Neural crest cell (in vitro differentiated cells): ENCODE measurements around the gene RPH3AL. TPM values are rescaled to one million over a fixed set of nuclear protein-coding genes. Genes with fewer than 3 reads are reported as not detected.

ENCODE experiments used
- DNase-seq: peaks from one replicate; pipeline ENCODE4 v3.0.0; 2021; ENCODE audit warnings: low read depth, mixed read lengths, low spot score
- H3K27ac Mint-ChIP-seq: one replicate; pipeline ENCODE4 v1.8.0; 2021; ENCODE audit warnings: mild to moderate bottlenecking, mixed read lengths; ENCODE audit not compliant: unreplicated experiment
- H3K27me3 Mint-ChIP-seq: 2 replicates; pipeline ENCODE4 v1.8.0; 2021; ENCODE audit warnings: low read depth, mild to moderate bottlenecking, mixed read lengths
- H3K36me3 Mint-ChIP-seq: 2 replicates; pipeline ENCODE4 v1.8.0; 2021; ENCODE audit warnings: low read depth, mild to moderate bottlenecking, mixed read lengths
- H3K4me1 Mint-ChIP-seq: 2 replicates; pipeline ENCODE4 v1.8.0; 2021; ENCODE audit warnings: mixed read lengths
- H3K4me3 Mint-ChIP-seq: one replicate; pipeline ENCODE4 v1.8.0; 2021; ENCODE audit warnings: mild to moderate bottlenecking, mixed read lengths
- H3K9me3 Mint-ChIP-seq: 2 replicates; pipeline ENCODE4 v1.8.0; 2021; ENCODE audit warnings: mixed read lengths
- CTCF ChIP-seq: fragments of 200-600 bp; sonication (generic); conservative IDR thresholded peaks from 2 replicates; pipeline ENCODE4 v1.5.0; 2021; ENCODE audit warnings: antibody characterized with exemption, mild to moderate bottlenecking
- total RNA-seq: library from RNA; stranded (reverse); gene quantifications from 2 replicates; pipeline ENCODE4 v1.2.1, GENCODE V29; 2021

Gene RPH3AL
- total RNA-seq, 1 donor from 2014 or later: 1.9 TPM

DNA sequence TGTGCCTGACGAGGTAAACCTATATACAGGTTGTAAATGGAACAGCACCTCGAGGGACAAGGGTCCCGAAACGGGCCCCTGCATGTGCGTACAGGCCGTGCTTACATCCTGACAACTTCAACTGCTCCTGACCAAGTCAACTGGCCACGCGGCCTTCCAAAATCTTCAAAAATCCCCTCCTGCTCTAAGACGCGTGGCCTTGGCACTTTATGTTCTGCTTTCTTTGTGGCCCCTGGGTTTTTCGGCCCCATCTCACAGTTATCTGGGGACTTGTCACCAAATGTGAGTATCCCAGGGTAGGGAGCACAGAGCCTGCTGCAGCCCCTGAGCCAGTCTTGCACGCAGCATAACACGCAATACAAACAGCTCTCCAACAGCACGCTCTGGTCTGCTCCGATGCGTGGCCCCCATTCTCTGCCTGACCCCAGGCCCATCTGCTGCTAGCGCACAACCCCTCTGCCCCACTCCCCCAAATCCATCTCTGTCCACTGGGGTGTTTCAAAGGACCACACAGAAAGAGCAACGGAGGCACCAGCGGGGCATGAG, 659 bp downstream of the RPH3AL start:
- TF ChIP-seq CTCF: no peak
- DNase-seq: no peak
- H3K9me3 Mint-ChIP-seq: no peaks in the 10 kb centered on the region
- peaks cover 27% of the 10 kb centered on the region for H3K4me1 Mint-ChIP-seq
- peak overlapping the region; percentile 65 for H3K27ac Mint-ChIP-seq
- H3K36me3 Mint-ChIP-seq: peaks cover 7% of the 10 kb centered on the region
- H3K27me3 Mint-ChIP-seq: peaks cover 5% of the 10 kb centered on the region
- H3K4me3 Mint-ChIP-seq: no peak overlapping the region

- Mint-ChIP-seq H3K36me3 (peaks cover 1% of the 10 kb centered on the region), H3K27me3 (peaks cover 5% of the 10 kb centered on the region), H3K9me3 (no peaks in the 10 kb centered on the region)
Measured at GRCh38 chr17:351449-351738, 1.2 kb downstream of the RPH3AL start.

DNA sequence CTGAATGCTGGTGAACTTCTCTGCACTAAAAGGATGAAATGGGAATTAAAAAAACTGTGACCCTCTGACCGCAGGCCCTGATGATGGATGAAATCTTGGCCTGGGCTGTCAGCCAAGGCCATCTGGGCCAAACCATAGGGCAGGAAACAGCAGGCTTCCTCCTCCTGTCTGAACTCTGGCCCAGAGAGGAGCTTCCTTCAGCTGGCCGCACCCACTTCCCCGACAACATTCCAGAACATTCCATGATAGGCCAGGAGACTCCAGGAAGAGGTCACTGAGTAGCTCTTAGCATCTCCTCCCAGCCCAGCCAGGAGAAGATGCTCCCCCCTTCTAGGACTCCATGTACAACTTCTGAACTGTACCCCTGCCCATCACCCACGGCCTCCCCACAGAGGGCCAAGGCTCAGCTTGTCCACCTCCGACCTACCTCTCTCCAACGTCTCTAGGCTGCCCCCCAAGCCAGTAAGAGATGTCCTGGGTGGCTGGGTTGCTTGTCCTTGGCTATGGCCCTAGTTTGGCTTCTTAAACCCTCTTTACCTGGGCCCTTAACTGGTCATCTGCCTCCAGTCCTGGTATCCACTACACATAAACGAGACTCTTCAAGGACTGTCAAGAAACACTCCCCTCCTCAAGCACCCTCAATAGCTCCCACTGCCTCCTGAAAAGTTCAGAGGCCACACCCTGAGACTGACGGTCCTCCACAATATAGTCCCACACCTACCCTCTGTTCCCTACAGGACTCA, 1.7 kb downstream of the RPH3AL start:
- no peak overlapping the region for H3K4me3 Mint-ChIP-seq
- H3K4me1 Mint-ChIP-seq: peaks cover 27% of the 10 kb centered on the region
- TF ChIP-seq CTCF: no peak
- no peaks in the 10 kb centered on the region for H3K9me3 Mint-ChIP-seq
- peaks cover 5% of the 10 kb centered on the region for H3K27me3 Mint-ChIP-seq
- no peak overlapping the region for H3K27ac Mint-ChIP-seq
- no peak for DNase-seq
- H3K36me3 Mint-ChIP-seq: no peaks in the 10 kb centered on the region

More at GRCh38 chr17:351449-351738, 1.2 kb downstream of the RPH3AL start:
- TF ChIP-seq CTCF: no peak
- peaks cover 27% of the 10 kb centered on the region for H3K4me1 Mint-ChIP-seq
- no peak overlapping the region for H3K27ac Mint-ChIP-seq
- DNase-seq: no peak
- H3K4me3 Mint-ChIP-seq: no peak overlapping the region

DNA sequence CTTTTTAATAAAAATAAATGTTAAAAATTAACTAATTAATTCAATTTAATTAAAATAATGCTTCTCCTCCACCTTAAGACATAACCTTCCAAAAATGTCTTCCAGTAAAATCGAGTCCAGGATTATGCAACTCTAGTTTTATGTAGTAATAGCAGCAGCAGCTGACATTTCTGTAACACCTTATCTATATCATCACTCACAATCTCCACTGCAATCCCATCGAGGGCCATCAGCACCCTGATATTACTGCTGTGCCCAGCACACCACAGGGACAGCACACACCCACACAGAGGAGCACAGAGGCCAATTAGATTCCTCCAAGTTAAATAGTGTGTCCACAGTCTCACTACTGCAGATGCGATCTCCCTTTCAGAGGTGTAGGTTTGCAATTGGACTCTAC, 2.9 kb downstream of the RPH3AL start:
- no peak overlapping the region for H3K27ac Mint-ChIP-seq
- no peak for DNase-seq
- TF ChIP-seq CTCF: no peak
- H3K9me3 Mint-ChIP-seq: no peaks in the 10 kb centered on the region
- H3K4me3 Mint-ChIP-seq: no peak overlapping the region
- peaks cover 5% of the 10 kb centered on the region for H3K27me3 Mint-ChIP-seq
- peaks cover 27% of the 10 kb centered on the region for H3K4me1 Mint-ChIP-seq
- H3K36me3 Mint-ChIP-seq: no peaks in the 10 kb centered on the region

DNA sequence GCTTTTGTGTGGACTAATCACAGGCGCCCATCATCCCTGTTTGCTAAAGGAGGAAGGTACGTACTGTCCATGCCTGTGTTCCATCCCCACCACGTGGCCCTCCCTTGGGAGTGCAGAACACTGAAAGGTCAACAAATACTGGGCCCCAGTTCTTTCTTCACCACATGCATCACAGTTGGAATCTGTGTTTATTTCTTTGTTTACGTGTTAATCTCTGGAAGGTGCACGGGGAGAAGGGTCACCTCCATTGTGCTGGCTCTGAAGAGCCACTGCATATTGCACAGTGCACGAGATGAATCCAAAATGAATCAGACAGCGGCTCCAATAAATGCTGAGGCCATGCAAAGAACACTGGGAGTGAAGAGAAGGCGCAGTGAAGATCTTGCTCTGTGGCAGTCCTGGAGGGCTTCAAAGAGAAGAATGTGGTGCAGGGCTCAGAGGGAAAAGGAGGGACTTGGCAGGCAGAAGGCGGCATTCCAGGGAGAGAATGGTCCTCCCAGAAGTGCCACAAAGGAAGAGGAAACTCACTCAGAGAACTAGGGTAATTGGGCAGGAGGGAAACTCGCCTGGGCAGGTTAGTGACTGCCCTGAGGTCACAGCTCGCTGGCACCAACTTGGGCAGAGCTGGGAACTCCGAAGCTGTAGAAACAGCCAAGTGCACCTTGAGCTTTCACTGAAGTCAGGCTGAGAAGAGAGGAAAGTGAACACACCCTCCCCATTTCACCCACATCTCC, 3.7 kb downstream of the RPH3AL start:
- TF ChIP-seq CTCF: no peak
- Mint-ChIP-seq H3K27me3 (peaks cover 5% of the 10 kb centered on the region), H3K27ac (no peak overlapping the region), H3K36me3 (peaks cover 5% of the 10 kb centered on the region), H3K9me3 (peaks cover 8% of the 10 kb centered on the region), H3K4me3 (no peak overlapping the region), H3K4me1 (peaks cover 27% of the 10 kb centered on the region)
- no peak for DNase-seq
